Choroid plexus epithelial cell (primary cell): ENCODE results near the gene LMBRD2.

Source experiments
- DNase-seq: peaks from one replicate; pipeline ENCODE4 v3.0.0-alpha.2; 2010; ENCODE audit warnings: low read depth
- H3K4me3 ChIP-seq: 2 replicates; pipeline ENCODE4 v1.5.1; 2011; ENCODE audit warnings: low read depth, mild to moderate bottlenecking, control low read depth, low read length, moderate library complexity
- CTCF ChIP-seq: conservative IDR thresholded peaks from 2 replicates; pipeline ENCODE4 v1.5.1; 2011; ENCODE audit warnings: low read depth, mild to moderate bottlenecking, control low read depth, inconsistent platforms, low read length, moderate library complexity

Gene LMBRD2

GRCh38 chr5:36173426-36173825 is 21.7 kb upstream of the LMBRD2 start:
- no peak for TF ChIP-seq CTCF
- no peak for DNase-seq
- H3K4me3 ChIP-seq, result no peak overlapping the region

GRCh38 chr5:36172599-36172998 is 20.9 kb upstream of the LMBRD2 start:
- no peak for TF ChIP-seq CTCF
- no peak for DNase-seq

GRCh38 chr5:36170832-36171424 is 19.2 kb upstream of the LMBRD2 start:
- no peak for TF ChIP-seq CTCF
- H3K4me3 ChIP-seq, result no peak overlapping the region
- no peak for DNase-seq

More at GRCh38 chr5:36172599-36172998, 20.9 kb upstream of the LMBRD2 start:
- H3K4me3 ChIP-seq, result no peak overlapping the region

- TF ChIP-seq CTCF, result no peak
- no peak for DNase-seq
- H3K4me3 ChIP-seq, result no peak overlapping the region
Measured at GRCh38 chr5:36168737-36169136, 17.1 kb upstream of the LMBRD2 start.

- no peak for DNase-seq
- TF ChIP-seq CTCF, result no peak
- no peak overlapping the region for H3K4me3 ChIP-seq
Measured at GRCh38 chr5:36164461-36164860, 12.8 kb upstream of the LMBRD2 start.

GRCh38 chr5:36162810-36163486 is 11.3 kb upstream of the LMBRD2 start:
- TF ChIP-seq CTCF, result no peak
- H3K4me3 ChIP-seq, result no peak overlapping the region
- no peak for DNase-seq

GRCh38 chr5:36161361-36161760 is 9.7 kb upstream of the LMBRD2 start:
- no peak overlapping the region for H3K4me3 ChIP-seq
- no peak for TF ChIP-seq CTCF
- no peak for DNase-seq
